T-helper 2 cell (primary cell): Measurements from ENCODE around the gene ABCD2.
"Not testable (repeated sequence)": the region's sequence is repeated elsewhere in the genome, so short reads cannot be mapped to it uniquely, and the experiment has no call there.

Source experiments
- DNase-seq, 5 experiments: peaks; one replicate each; pipeline versions ENCODE4 v3.0.0 to v3.0.0-alpha.2; 2012 to 2022

The ABCD2 gene

GRCh38 chr12:39611818-39612217 lies 7.8 kb downstream of the ABCD2 start:
- no peak for DNase-seq

- DNase-seq, result no peak
Observed at GRCh38 chr12:39610436-39611025, 9.1 kb downstream of the ABCD2 start.

- no peak for DNase-seq
Observed at GRCh38 chr12:39606712-39607423, 12.7 kb downstream of the ABCD2 start.

GRCh38 chr12:39605996-39606395 lies 13.6 kb downstream of the ABCD2 start:
- DNase-seq, result no peak

GRCh38 chr12:39605501-39605900 lies 14.1 kb downstream of the ABCD2 start:
- DNase-seq, result no peak

- no peak for DNase-seq
Observed at GRCh38 chr12:39603065-39603464, 16.5 kb downstream of the ABCD2 start.

GRCh38 chr12:39601951-39602350 lies 17.7 kb downstream of the ABCD2 start:
- not testable (repeated sequence) for DNase-seq

GRCh38 chr12:39595928-39596327 lies 23.7 kb downstream of the ABCD2 start:
- DNase-seq, result no peak

GRCh38 chr12:39592295-39592694 lies 27.3 kb downstream of the ABCD2 start:
- no peak for DNase-seq

- DNase-seq, result no peak
Observed at GRCh38 chr12:39588348-39588747, 31.3 kb downstream of the ABCD2 start.

- peak in 2 of 5 experiments; percentile 20 to 26 for DNase-seq
Observed at GRCh38 chr12:39587225-39587624, 32.4 kb downstream of the ABCD2 start.

- DNase-seq, result no peak
Observed at GRCh38 chr12:39586816-39587215, 32.8 kb downstream of the ABCD2 start.

- DNase-seq, result no peak
Observed at GRCh38 chr12:39581592-39581991, 38.0 kb downstream of the ABCD2 start.

- no peak for DNase-seq
Observed at GRCh38 chr12:39575498-39575875, 44.1 kb downstream of the ABCD2 start.

- DNase-seq, result no peak
Observed at GRCh38 chr12:39574785-39575497, 44.7 kb downstream of the ABCD2 start.

- DNase-seq, result no peak
Observed at GRCh38 chr12:39574378-39574777, 45.2 kb downstream of the ABCD2 start.

GRCh38 chr12:39573971-39574370 lies 45.6 kb downstream of the ABCD2 start:
- no peak for DNase-seq

GRCh38 chr12:39572551-39572950 lies 47.1 kb downstream of the ABCD2 start:
- DNase-seq, result no peak

- DNase-seq, result no peak
Observed at GRCh38 chr12:39571351-39571750, 48.3 kb downstream of the ABCD2 start.

- DNase-seq, result no peak
Observed at GRCh38 chr12:39553476-39553875, 66.1 kb downstream of the ABCD2 start.

- not testable (repeated sequence) for DNase-seq
Observed at GRCh38 chr12:39544211-39544610, 75.4 kb downstream of the ABCD2 start.

GRCh38 chr12:39541471-39541870 lies 78.1 kb downstream of the ABCD2 start:
- no peak for DNase-seq

GRCh38 chr12:39538679-39539104 lies 80.9 kb downstream of the ABCD2 start:
- no peak for DNase-seq

GRCh38 chr12:39533951-39534350 lies 85.7 kb downstream of the ABCD2 start:
- no peak for DNase-seq
